ENCODE results near the gene NCAPH2. TPM values are rescaled to one million over a fixed set of nuclear protein-coding genes. Genes with fewer than 3 reads are reported as not detected.
A peak's percentile ranks its signal among the peaks of the same experiment; 100 is the strongest.

The NCAPH2 gene
- total and polyA plus RNA-seq, 2 of the 13 experiments (the other 11 are each of a cell fraction or from before 2014, with no cell fraction given) = 28.1 to 64.4 TPM

GRCh38 chr22:50529416-50529896 is 21.4 kb downstream of the NCAPH2 start (continued):
- TF ChIP-seq MAFK (conservative IDR thresholded peaks at IDR 0.05 in 1 of 2, IDR thresholded peaks at IDR 0.05 in 1 of 2; ENCODE audit: low read length in 2 of 2) (no peak), TBP (CRISPR knock-in tag; IDR thresholded peaks at IDR 0.05) (no peak), MAF1 (CRISPR knock-in tag; IDR thresholded peaks at IDR 0.05; ENCODE audit: borderline replicate concordance) (no peak), RCOR2 (CRISPR knock-in tag; IDR thresholded peaks at IDR 0.05) (no peak), ZNF720 (CRISPR knock-in tag; IDR thresholded peaks at IDR 0.05) (no peak), ZNF614 (CRISPR knock-in tag; IDR thresholded peaks at IDR 0.05; ENCODE audit: borderline replicate concordance) (no peak), ADNP (CRISPR knock-in tag; IDR thresholded peaks at IDR 0.05) (peak; percentile 10; the same call in 1 of the 2 replicates), TMF1 (CRISPR knock-in tag; IDR thresholded peaks at IDR 0.05; ENCODE audit: low read depth) (0 out of 2 replicates have a peak, but pooled peaks have one; percentile 5), ZNF710 (CRISPR knock-in tag; IDR thresholded peaks at IDR 0.05; ENCODE audit: borderline replicate concordance) (peak; percentile 2), ZNF280D (CRISPR knock-in tag; IDR thresholded peaks at IDR 0.05) (no peak; the same call in 1 of the 2 replicates), ZBTB7B (CRISPR knock-in tag; IDR thresholded peaks at IDR 0.05) (no peak), FUBP1 (CRISPR knock-in tag; IDR thresholded peaks at IDR 0.05; ENCODE audit: borderline replicate concordance) (0 out of 2 replicates have a peak, but pooled peaks have one; percentile 9), AHR (CRISPR knock-in tag; IDR thresholded peaks at IDR 0.05) (no peak), ZNF746 (CRISPR knock-in tag; IDR thresholded peaks at IDR 0.05) (no peak), XBP1 (CRISPR knock-in tag; IDR thresholded peaks at IDR 0.05) (no peak), ZNF670 (CRISPR knock-in tag; IDR thresholded peaks at IDR 0.05; ENCODE audit: borderline replicate concordance) (peak; percentile 53; the same call in 1 of the 2 replicates), ZNF3 (CRISPR knock-in tag; IDR thresholded peaks at IDR 0.05) (no peak), LCORL (IDR thresholded peaks at IDR 0.05) (no peak), LCORL (CRISPR knock-in tag; IDR thresholded peaks at IDR 0.05) (0 out of 2 replicates have a peak, but pooled peaks have one; percentile 12), KDM2A (CRISPR knock-in tag; IDR thresholded peaks at IDR 0.05; ENCODE audit: borderline replicate concordance, low read depth) (peak; percentile 35), NAIF1 (CRISPR knock-in tag; IDR thresholded peaks at IDR 0.05; ENCODE audit: borderline replicate concordance) (no peak), ZNF558 (CRISPR knock-in tag; IDR thresholded peaks at IDR 0.05; ENCODE audit: borderline replicate concordance) (no peak), BRF2 (CRISPR knock-in tag; IDR thresholded peaks at IDR 0.05) (peak; percentile 42; the same call in 1 of the 2 replicates), TARDBP (CRISPR knock-in tag; IDR thresholded peaks at IDR 0.05) (no peak; the same call in 1 of the 2 replicates)

All from HepG2 (cell line).